A673 (cell line): Measurements from ENCODE around the gene RASSF8.

Experiments used
- CTCF ChIP-seq: fragments of 300-800, 200-600 bp; sonication (generic); conservative IDR thresholded peaks from 2 replicates; pipeline ENCODE4 v1.5.1; 2017; ENCODE audit warnings: low read depth, mild to moderate bottlenecking, antibody characterized with exemption, low read length, moderate library complexity, mixed read lengths
- EZH2 ChIP-seq: fragments of 200-600 bp; sonication (generic); IDR thresholded peaks from 2 replicates; pipeline ENCODE4 v1.6.1; 2017; ENCODE audit warnings: borderline replicate concordance, low read depth, mild to moderate bottlenecking, mixed read lengths, antibody characterized with exemption, low read length; ENCODE audit not compliant: poor library complexity, severe bottlenecking

- TF ChIP-seq CTCF = no peak
- TF ChIP-seq EZH2 = no peak
Observed at GRCh38 chr12:26036877-26037276, 78.4 kb downstream of the RASSF8 start.
